Bronchial epithelial cell (primary cell): ENCODE results near the gene CIT. TPM values are rescaled to one million over a fixed set of nuclear protein-coding genes. Genes with fewer than 3 reads are reported as not detected.

Experiments
- DNase-seq: peaks from one replicate; pipeline ENCODE4 v3.0.0-alpha.2; 2010; ENCODE audit warnings: low read depth
- FAIRE-seq: peaks from 2 replicates; lab custom pipeline; 2011; peaks lifted over from hg19 to GRCh38; lab: Jason Lieb, UNC
- H3K27me3 ChIP-seq: 2 replicates; pipeline ENCODE4 v1.5.1; 2011; ENCODE audit warnings: low read length; ENCODE audit not compliant: control insufficient read depth, insufficient read depth
- H3K36me3 ChIP-seq: 2 replicates; pipeline ENCODE4 v1.5.1; 2011; ENCODE audit warnings: low read length; ENCODE audit not compliant: control insufficient read depth, insufficient read depth
- H3K4me3 ChIP-seq: 2 replicates; pipeline ENCODE4 v1.5.1; 2011; ENCODE audit warnings: mild to moderate bottlenecking, low read depth, low read length, control low read depth
- CTCF ChIP-seq: IDR thresholded peaks from 2 replicates; pipeline ENCODE4 v1.5.1; 2011; ENCODE audit warnings: mild to moderate bottlenecking, moderate library complexity, low read length, control low read depth, inconsistent platforms; ENCODE audit not compliant: insufficient read depth, severe bottlenecking
- total RNA-seq: library from RNA; depleted of rRNA; stranded (reverse); fragments of >200 nt; gene quantifications from 2 replicates; pipeline ENCODE4 v1.2.1, GENCODE V29; 2014

CIT gene
- total RNA-seq, 1 donor from 2014 or later = 0.79 TPM

GRCh38 chr12:119689935-119690500 lies 187.1 kb downstream of the CIT start:
- no peak for TF ChIP-seq CTCF
- no peak for FAIRE-seq
- no peaks in the 10 kb centered on the region for H3K36me3 ChIP-seq
- H3K27me3 ChIP-seq = no peaks in the 10 kb centered on the region
- no peak for DNase-seq
- no peak overlapping the region for H3K4me3 ChIP-seq

- DNase-seq (no peak), FAIRE-seq (no peak)
- Histone ChIP-seq H3K4me3 (no peak overlapping the region), H3K36me3 (no peaks in the 10 kb centered on the region), H3K27me3 (no peaks in the 10 kb centered on the region)
- TF ChIP-seq CTCF = no peak
These were observed 189.2 kb downstream of the CIT start for GRCh38 chr12:119687879-119688278.

GRCh38 chr12:119687406-119687805 lies 189.7 kb downstream of the CIT start:
- no peak overlapping the region for H3K4me3 ChIP-seq
- FAIRE-seq = no peak
- H3K36me3 ChIP-seq = no peaks in the 10 kb centered on the region
- H3K27me3 ChIP-seq = no peaks in the 10 kb centered on the region
- no peak for TF ChIP-seq CTCF
- no peak for DNase-seq

GRCh38 chr12:119686776-119687175 lies 190.3 kb downstream of the CIT start:
- Histone ChIP-seq H3K4me3 (no peak overlapping the region), H3K27me3 (no peaks in the 10 kb centered on the region), H3K36me3 (no peaks in the 10 kb centered on the region)
- no peak for DNase-seq
- no peak for FAIRE-seq
- no peak for TF ChIP-seq CTCF

GRCh38 chr12:119686355-119686754 lies 190.8 kb downstream of the CIT start:
- Histone ChIP-seq H3K27me3 (no peaks in the 10 kb centered on the region), H3K36me3 (no peaks in the 10 kb centered on the region), H3K4me3 (no peak overlapping the region)
- FAIRE-seq (no peak), DNase-seq (no peak)
- TF ChIP-seq CTCF = no peak

- no peak for FAIRE-seq
- no peak for TF ChIP-seq CTCF
- Histone ChIP-seq H3K27me3 (no peaks in the 10 kb centered on the region), H3K36me3 (peaks cover 3% of the 10 kb centered on the region), H3K4me3 (no peak overlapping the region)
- DNase-seq = no peak
These were observed 191.7 kb downstream of the CIT start for GRCh38 chr12:119685375-119685774.
